Ascending aorta (tissue), 2 donors: ENCODE data around the gene SMPDL3A. TPM values are rescaled to one million over a fixed set of nuclear protein-coding genes. Genes with fewer than 3 reads are reported as not detected.

Experiments used
- DNase-seq, 2 donors: peaks; one replicate each; pipeline ENCODE4 v3.0.0-alpha.2; 2019; ENCODE audit warnings: low spot score in 2 of 2
- H3K27ac ChIP-seq, 2 donors: fragments of 200-600 bp; sonication (generic); one replicate each; pipeline ENCODE4 v1.5.1; 2016 to 2017; ENCODE audit warnings: mild to moderate bottlenecking in 1 of 2
- H3K27me3 ChIP-seq: fragments of 200-600 bp; sonication (generic); one replicate; pipeline ENCODE4 v1.5.1; 2017
- H3K36me3 ChIP-seq, 2 donors: fragments of 200-600 bp; sonication (generic); one replicate each; pipeline ENCODE4 v1.5.1; 2016
- H3K4me1 ChIP-seq, 2 donors: fragments of 200-600 bp; sonication (generic); one replicate each; pipeline ENCODE4 v1.5.1; 2016 to 2017; ENCODE audit warnings: mild to moderate bottlenecking in 1 of 2
- H3K4me3 ChIP-seq, 2 donors: fragments of 200-600 bp; sonication (generic); one replicate each; pipeline ENCODE4 v1.5.1; 2016 to 2017; ENCODE audit warnings: mild to moderate bottlenecking in 1 of 2
- H3K9me3 ChIP-seq, 2 donors: fragments of 200-600 bp; sonication (generic); one replicate each; pipeline ENCODE4 v1.5.1; 2016
- intact Hi-C: fragments of 100-400 bp; cut with DNase I; formaldehyde crosslinking; loops from one replicate; pipeline ENCODE4 v1.15.1; 2023
- total RNA-seq: library from RNA; depleted of rRNA; stranded (reverse); fragments of >200 nt; gene quantifications from one replicate; pipeline ENCODE4 v1.1.0, GENCODE V29; 2016
- TF ChIP-seq, protein P1 (sequence below), 3 experiments: fragments of 200-600 bp in 2 of 3; fragments of 450-650 bp in 1 of 3; sonication (generic) in 2 of 3; IDR thresholded peaks; one replicate each; pipeline ENCODE4 v1.5.1; 2016 to 2019; ENCODE audit warnings: antibody characterized with exemption in 3 of 3, mild to moderate bottlenecking in 1 of 3, moderate library complexity in 1 of 3

The SMPDL3A gene
- total RNA-seq, 1 donor from 2014 or later, result 2.7 TPM

DNA sequence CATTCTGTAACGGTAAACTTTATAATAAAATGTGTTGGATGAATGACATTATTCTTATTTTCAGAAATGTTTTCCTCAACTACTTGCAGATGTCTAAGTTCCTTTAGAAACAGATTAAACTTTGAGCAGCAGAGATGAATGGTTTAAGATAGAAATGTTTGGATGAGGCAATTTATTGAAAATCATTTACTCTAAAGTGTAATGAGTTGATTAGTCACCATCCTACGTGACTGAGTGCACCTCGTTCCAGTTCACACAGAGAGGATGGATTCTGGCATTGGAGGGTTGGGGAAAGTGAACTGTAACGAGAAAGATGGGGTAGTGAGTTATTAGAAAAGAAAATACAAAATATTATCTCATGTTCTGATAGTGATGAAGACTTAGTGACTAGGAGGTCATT is 28.7 kb downstream of the SMPDL3A start:
- H3K4me1 ChIP-seq, result no peaks in the 10 kb centered on the region
- TF ChIP-seq, protein P1, sequence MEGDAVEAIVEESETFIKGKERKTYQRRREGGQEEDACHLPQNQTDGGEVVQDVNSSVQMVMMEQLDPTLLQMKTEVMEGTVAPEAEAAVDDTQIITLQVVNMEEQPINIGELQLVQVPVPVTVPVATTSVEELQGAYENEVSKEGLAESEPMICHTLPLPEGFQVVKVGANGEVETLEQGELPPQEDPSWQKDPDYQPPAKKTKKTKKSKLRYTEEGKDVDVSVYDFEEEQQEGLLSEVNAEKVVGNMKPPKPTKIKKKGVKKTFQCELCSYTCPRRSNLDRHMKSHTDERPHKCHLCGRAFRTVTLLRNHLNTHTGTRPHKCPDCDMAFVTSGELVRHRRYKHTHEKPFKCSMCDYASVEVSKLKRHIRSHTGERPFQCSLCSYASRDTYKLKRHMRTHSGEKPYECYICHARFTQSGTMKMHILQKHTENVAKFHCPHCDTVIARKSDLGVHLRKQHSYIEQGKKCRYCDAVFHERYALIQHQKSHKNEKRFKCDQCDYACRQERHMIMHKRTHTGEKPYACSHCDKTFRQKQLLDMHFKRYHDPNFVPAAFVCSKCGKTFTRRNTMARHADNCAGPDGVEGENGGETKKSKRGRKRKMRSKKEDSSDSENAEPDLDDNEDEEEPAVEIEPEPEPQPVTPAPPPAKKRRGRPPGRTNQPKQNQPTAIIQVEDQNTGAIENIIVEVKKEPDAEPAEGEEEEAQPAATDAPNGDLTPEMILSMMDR (IDR thresholded peaks at IDR 0.05), result no peak
- H3K36me3 ChIP-seq, result no peaks in the 10 kb centered on the region
- intact Hi-C loops, result no loop called here
- no peak for DNase-seq
- no peaks in the 10 kb centered on the region for H3K27me3 ChIP-seq
- no peak overlapping the region for H3K27ac ChIP-seq
- no peak overlapping the region for H3K4me3 ChIP-seq
- no peaks in the 10 kb centered on the region for H3K9me3 ChIP-seq

DNA sequence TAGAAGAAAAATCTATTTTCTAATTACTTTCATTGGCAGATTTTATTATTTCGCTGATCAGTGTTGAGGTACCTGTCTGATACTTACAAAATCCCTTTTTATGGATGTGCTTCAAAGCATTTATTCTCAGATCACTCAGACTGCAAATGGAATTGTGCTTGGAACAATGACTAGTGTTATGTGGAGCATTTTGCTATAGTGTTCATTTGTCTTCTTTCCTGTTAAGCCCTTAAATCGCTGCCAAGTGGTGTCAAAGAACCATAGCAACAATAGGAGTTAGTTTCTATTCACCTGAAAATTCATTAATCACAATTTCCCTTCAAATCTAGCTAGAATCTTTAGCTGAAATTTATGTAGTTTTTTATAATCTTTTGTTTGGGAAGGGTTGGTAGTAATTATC is 29.8 kb downstream of the SMPDL3A start:
- intact Hi-C loops, result no loop called here
- Histone ChIP-seq H3K4me1 (no peaks in the 10 kb centered on the region), H3K4me3 (no peak overlapping the region), H3K27ac (no peak overlapping the region), H3K27me3 (no peaks in the 10 kb centered on the region), H3K9me3 (no peaks in the 10 kb centered on the region), H3K36me3 (no peaks in the 10 kb centered on the region)
- TF ChIP-seq, protein P1 (IDR thresholded peaks at IDR 0.05), result no peak
- no peak for DNase-seq

DNA sequence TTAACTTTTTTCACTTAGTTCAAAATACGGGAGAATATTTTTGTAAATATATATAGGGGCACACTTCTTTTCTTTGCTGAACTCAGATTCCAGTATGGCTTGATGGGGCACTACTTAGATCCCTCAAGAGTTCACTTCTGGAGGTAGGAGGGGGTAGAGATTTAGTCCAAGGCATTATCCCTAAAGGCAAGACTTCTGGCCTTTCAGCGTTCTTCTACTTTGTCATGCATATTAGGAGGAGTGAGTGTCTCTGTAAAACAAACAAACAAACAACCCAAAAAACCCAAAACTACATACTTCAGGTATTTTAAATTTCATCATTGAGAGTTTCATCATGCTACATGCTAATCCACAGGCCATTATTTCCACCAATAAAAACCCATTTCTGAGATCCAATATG is 32.0 kb downstream of the SMPDL3A start:
- H3K27me3 ChIP-seq, result no peaks in the 10 kb centered on the region
- intact Hi-C loops, result no loop called here
- TF ChIP-seq, protein P1 (IDR thresholded peaks at IDR 0.05), result no peak
- no peak overlapping the region for H3K4me3 ChIP-seq
- no peaks in the 10 kb centered on the region for H3K9me3 ChIP-seq
- no peak for DNase-seq
- no peaks in the 10 kb centered on the region for H3K4me1 ChIP-seq
- H3K36me3 ChIP-seq, result no peaks in the 10 kb centered on the region
- no peak overlapping the region for H3K27ac ChIP-seq

DNA sequence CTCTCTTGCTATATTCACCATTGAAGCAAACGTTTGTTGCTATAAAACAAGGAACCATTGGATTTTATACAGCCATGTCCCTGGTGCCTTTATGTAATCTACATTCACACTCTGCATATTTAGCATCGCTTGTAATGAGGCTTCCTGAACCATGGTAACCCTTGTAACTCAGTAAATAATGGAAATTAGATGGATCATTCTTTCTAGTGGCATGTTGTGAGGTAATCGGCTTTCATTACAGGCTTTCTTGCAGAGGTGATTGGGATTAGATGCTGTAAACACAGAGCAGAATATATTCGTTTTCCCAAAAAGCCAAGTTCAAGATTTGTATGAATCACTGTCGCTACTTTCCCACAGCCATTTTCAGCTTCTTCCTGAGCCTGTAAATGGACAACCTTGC is 36.1 kb downstream of the SMPDL3A start:
- intact Hi-C loops, result no loop called here
- Histone ChIP-seq H3K27ac (no peak overlapping the region), H3K36me3 (no peaks in the 10 kb centered on the region), H3K27me3 (no peaks in the 10 kb centered on the region), H3K4me3 (no peak overlapping the region), H3K4me1 (no peaks in the 10 kb centered on the region), H3K9me3 (no peaks in the 10 kb centered on the region)
- TF ChIP-seq, protein P1 (IDR thresholded peaks at IDR 0.05), result no peak
- no peak for DNase-seq

DNA sequence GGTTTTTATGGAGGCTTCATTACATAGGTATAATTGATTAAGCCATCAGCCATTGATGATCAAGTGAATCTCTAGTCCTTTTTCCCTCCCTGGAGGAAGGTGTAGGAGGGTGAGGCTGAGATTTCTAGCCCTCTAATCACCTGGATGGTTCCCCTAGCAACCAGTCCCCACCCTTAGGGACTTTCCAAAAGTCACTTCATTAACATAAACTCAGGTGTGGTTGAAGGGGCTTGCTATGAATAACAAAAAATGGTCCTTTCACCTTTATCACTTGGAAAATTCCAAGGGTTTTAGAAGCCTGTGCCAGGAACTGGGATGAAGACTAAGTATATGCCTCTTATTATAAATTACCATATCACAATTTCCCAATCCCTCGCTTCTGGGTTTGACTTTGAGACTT is 40.4 kb downstream of the SMPDL3A start:
- no peaks in the 10 kb centered on the region for H3K27me3 ChIP-seq
- H3K27ac ChIP-seq, result no peak overlapping the region
- no peak overlapping the region for H3K4me3 ChIP-seq
- H3K4me1 ChIP-seq, result no peaks in the 10 kb centered on the region
- H3K36me3 ChIP-seq, result no peaks in the 10 kb centered on the region
- intact Hi-C loops, result no loop called here
- no peak for DNase-seq
- no peaks in the 10 kb centered on the region for H3K9me3 ChIP-seq
- TF ChIP-seq, protein P1 (IDR thresholded peaks at IDR 0.05), result no peak

DNA sequence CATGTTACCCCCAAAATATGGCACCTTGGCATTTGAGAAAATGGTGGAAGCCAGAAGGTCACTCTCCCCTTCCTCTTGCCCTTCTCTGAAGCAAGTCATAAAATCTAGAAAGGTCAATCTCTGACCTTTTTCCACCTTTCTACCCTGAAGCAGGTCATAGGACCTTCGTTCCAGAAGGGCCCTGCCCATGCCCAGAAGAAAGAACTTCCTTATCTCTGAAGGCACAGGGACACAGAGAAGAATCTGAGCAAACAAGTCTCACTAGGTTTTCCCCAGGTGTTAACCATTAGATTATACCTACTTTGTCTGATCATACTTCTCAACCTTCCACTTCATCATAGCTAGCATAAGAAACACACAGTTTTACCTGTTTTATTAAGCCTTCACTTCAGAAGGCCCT is 42.5 kb downstream of the SMPDL3A start:
- DNase-seq, result no peak
- Histone ChIP-seq H3K36me3 (no peaks in the 10 kb centered on the region), H3K4me3 (no peak overlapping the region), H3K4me1 (no peaks in the 10 kb centered on the region), H3K27ac (no peak overlapping the region), H3K9me3 (no peaks in the 10 kb centered on the region), H3K27me3 (no peaks in the 10 kb centered on the region)
- TF ChIP-seq, protein P1 (IDR thresholded peaks at IDR 0.05), result no peak
- intact Hi-C loops, result no loop called here
